GM18909 (cell line): ENCODE results near the gene GNB5.

Experiments used
- ATAC-seq: cut with Tn5 transposase; IDR thresholded peaks from one replicate; pipeline ENCODE4 v1.9.1; 2021; ENCODE audit warnings: mild to moderate bottlenecking; ENCODE audit not compliant: unreplicated experiment, poor library complexity

Gene GNB5

DNA sequence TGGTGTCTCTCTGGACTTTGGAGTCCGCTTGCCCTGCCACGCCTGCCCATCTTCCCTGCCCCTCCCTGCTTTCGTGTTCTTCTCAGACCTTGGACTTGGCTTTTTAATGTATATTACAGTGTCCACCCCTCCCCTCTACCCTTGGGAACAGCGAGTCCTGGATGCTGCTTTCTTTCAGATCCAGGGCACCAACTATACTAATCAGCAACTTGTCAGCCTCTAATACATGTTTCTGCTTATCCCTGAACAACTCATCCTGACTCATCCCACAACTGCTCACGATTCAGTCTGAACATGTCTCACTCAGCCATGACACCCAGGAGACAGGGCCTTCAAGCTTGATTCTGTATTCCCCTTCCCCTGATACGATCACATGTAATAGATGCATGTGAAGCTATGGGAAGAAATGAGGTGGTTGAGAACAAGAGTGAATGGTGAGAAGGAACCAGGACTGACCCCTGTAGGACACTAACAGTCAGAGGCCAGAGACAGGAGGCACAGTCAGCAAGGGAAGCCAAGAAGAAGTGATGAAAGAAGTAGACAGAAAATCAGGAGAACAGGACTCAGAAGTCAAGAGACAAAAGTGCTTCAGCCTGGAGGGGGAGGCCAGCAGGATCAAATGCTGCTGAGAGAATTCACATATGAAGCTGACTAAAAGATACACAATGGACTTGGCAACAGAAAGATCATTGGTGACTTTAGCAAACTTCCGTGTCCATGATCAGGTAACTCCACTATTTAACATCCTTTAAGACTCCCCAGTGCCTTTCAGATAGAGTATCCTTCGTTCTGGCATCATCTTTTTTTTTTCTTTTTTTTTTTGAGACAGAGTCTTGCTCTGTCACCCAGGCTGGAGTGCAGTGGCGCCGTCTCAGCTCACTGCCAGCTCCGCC lies 114.1 kb downstream of the GNB5 start:
- no peak for ATAC-seq

DNA sequence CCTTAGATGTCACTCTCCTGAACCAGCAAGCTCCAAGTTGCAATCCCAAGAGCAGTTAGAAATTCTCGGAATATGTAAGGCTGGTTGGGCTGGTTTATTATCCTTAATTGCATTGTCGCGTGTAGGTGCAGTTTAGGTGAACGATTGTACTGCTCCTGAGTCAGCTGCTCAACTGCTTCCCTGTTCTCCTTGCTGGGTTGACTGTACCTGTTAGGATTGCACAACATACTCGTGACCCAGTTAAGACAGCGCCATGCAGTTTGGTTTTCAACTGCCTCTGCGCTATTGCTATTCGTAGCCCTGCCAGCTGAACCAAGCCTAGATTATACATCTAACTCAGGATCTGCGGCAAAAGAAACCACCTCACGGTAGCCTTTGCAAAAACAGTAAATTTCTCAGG lies 119.6 kb downstream of the GNB5 start:
- ATAC-seq, result no peak

DNA sequence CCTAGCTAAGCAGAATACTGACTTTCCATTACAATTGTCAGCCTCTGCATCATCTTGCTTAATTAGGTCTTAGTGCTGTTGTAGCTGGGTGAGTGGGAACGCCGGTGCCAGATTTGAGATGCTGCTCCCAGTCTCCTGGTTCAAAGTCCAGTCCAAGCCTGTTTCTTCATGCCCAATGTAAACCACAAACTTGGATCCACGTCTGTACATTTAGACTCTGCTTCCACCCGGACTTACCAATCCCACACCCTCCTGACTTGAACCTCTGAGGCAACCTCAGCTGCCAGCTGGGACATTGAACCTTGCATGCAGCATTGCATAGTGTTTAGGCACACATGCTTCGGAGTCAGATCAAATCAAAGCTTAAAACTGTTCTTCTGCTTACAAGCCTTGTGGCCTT lies 121.6 kb downstream of the GNB5 start:
- no peak for ATAC-seq

DNA sequence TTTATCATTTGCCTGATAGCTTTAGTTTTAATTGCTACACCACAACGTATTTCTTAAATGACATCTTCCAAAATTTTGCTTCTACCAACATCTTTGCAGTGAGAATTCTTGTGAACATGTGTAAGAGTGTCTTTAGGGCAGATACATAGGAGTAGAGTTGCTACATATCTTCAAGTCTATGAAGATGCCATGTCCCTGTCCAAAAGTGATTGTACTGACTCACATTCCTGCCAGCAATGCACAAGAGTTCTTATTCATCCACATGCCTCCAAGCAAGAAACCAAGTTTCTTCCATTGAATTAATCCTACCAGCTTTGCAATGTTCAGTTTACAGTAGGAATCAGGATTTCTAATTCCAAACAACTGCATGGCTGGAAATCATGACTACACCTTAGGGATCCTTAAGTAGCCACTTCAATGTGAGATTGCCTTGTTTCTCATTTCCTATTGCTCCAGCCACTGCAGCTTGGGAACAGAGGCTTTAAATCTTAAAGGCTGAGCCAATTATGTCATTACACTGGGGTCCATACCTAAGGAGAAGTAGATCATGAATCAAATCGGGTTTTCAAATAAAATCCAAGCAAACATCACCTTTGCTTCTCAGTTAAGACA lies 123.1 kb downstream of the GNB5 start:
- ATAC-seq, result no peak

DNA sequence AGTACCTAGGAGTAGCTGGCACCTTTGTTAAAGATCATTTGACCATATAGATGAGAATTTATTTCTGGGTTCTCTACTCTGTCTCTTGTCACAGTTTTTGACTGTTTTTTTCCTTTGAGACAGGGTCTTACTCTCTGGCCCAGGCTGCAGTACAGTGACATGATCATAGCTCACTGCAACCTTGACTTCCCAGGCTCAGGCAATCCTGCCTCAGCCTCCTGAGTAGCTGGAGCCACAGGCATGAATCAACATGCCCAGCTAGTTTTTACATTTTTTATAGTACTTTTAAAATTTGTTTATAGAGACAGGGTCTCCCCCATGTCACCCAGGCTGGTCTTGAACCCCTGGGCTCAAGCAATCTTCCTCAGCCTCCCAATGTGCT lies 123.7 kb downstream of the GNB5 start:
- ATAC-seq, result no peak

DNA sequence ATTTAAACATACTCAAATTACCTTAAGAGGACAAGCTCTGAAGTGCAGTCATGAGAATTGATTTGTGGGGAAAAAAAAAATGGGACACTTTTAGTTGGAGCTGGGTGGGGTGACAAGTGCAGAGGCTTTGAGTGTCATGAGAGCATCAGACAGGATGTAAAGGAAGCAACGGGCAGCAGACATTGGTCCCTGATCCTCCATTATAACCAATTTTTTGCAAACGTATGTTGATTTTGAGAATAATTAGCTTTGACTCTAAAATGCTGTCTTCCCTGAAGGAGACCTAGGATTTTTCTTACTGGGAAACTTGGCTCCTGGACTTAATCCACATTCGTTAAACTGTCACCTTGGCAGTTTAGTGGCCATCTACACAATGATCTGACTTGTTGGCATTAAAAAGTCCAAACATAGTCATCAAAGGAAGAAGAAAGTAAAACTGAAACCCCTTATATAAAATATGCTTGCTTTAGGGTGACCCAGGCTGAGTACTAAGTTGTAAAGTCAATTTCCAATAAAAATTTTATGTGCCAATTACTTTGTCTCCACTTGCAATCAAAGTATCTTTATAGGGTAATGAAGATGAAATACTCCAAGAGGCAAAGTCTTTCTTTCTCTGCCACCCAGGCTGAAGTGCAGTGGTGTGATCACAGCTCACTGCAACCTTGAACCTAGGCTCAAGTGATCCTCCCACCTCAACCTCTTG lies 124.2 kb downstream of the GNB5 start:
- no peak for ATAC-seq
